HG03060 (cell line): ENCODE results near the gene SRC.

Experiments used
- ATAC-seq: cut with Tn5 transposase; IDR thresholded peaks from one replicate; pipeline ENCODE4 v1.9.1; 2021; ENCODE audit warnings: low read depth, moderate number of reproducible peaks; ENCODE audit not compliant: unreplicated experiment

SRC gene

GRCh38 chr20:37348792-37349516 lies 3.0 kb downstream of the SRC start:
- no peak for ATAC-seq

- no peak for ATAC-seq
Measured at GRCh38 chr20:37349517-37350491, 3.9 kb downstream of the SRC start.

- no peak for ATAC-seq
Measured at GRCh38 chr20:37350649-37351574, 5.0 kb downstream of the SRC start.

- ATAC-seq = no peak
Measured at GRCh38 chr20:37351689-37352607, 6.0 kb downstream of the SRC start.

- no peak for ATAC-seq
Measured at GRCh38 chr20:37352608-37352980, 6.7 kb downstream of the SRC start.

GRCh38 chr20:37353285-37353849 lies 7.4 kb downstream of the SRC start:
- no peak for ATAC-seq

GRCh38 chr20:37354210-37355195 lies 8.6 kb downstream of the SRC start:
- ATAC-seq = no peak

- no peak for ATAC-seq
Measured at GRCh38 chr20:37355252-37356180, 9.6 kb downstream of the SRC start.

- ATAC-seq = no peak
Measured at GRCh38 chr20:37356387-37356786, 10.4 kb downstream of the SRC start.

- no peak for ATAC-seq
Measured at GRCh38 chr20:37356961-37357371, 11.0 kb downstream of the SRC start.

- no peak for ATAC-seq
Measured at GRCh38 chr20:37357481-37358365, 11.8 kb downstream of the SRC start.

GRCh38 chr20:37358366-37359150 lies 12.6 kb downstream of the SRC start:
- ATAC-seq = no peak

GRCh38 chr20:37359331-37359730 lies 13.4 kb downstream of the SRC start:
- ATAC-seq = no peak

- ATAC-seq = no peak
Measured at GRCh38 chr20:37359836-37360235, 13.9 kb downstream of the SRC start.

GRCh38 chr20:37360391-37361115 lies 14.6 kb downstream of the SRC start:
- no peak for ATAC-seq
